GM23248 (cell line): Measurements from ENCODE around the gene ESRP2.

ENCODE experiments used
- EZH2 ChIP-seq: fragments of 200-600 bp; sonication (generic); IDR thresholded peaks from 2 replicates; pipeline ENCODE4 v1.6.1; 2018; ENCODE audit warnings: antibody characterized with exemption, mild to moderate bottlenecking; ENCODE audit not compliant: insufficient read depth, poor library complexity, severe bottlenecking
- EZH2phosphoT487 ChIP-seq: fragments of 200-600 bp; sonication (generic); IDR thresholded peaks from 2 replicates; pipeline ENCODE4 v1.6.1; 2018; ENCODE audit warnings: antibody characterized with exemption, moderate library complexity, mild to moderate bottlenecking, low read depth; ENCODE audit not compliant: insufficient read depth

- TF ChIP-seq EZH2phosphoT487 (no peak), EZH2 (no peak)
Measured at GRCh38 chr16:68230956-68231355, 5.0 kb downstream of the ESRP2 start.
